GM12875 (cell line): ENCODE measurements around the gene BABAM2.

Experiments
- H3K4me3 ChIP-seq: one replicate; pipeline ENCODE4 v1.5.1; 2011; ENCODE audit warnings: low read depth, low read length, control low read depth
- TF ChIP-seq, protein P1 (sequence below): IDR thresholded peaks from 2 replicates; pipeline ENCODE4 v1.5.1; 2011; ENCODE audit warnings: low read depth, mild to moderate bottlenecking, control low read depth, inconsistent platforms, low read length, moderate library complexity, borderline replicate concordance; ENCODE audit not compliant: insufficient read depth

BABAM2 gene

GRCh38 chr2:27988718-27989117 is 98.2 kb downstream of the BABAM2 start:
- H3K4me3 ChIP-seq: no peak overlapping the region
- TF ChIP-seq, protein P1, sequence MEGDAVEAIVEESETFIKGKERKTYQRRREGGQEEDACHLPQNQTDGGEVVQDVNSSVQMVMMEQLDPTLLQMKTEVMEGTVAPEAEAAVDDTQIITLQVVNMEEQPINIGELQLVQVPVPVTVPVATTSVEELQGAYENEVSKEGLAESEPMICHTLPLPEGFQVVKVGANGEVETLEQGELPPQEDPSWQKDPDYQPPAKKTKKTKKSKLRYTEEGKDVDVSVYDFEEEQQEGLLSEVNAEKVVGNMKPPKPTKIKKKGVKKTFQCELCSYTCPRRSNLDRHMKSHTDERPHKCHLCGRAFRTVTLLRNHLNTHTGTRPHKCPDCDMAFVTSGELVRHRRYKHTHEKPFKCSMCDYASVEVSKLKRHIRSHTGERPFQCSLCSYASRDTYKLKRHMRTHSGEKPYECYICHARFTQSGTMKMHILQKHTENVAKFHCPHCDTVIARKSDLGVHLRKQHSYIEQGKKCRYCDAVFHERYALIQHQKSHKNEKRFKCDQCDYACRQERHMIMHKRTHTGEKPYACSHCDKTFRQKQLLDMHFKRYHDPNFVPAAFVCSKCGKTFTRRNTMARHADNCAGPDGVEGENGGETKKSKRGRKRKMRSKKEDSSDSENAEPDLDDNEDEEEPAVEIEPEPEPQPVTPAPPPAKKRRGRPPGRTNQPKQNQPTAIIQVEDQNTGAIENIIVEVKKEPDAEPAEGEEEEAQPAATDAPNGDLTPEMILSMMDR: no peak

- H3K4me3 ChIP-seq: no peak overlapping the region
- TF ChIP-seq, protein P1: no peak
Observed at GRCh38 chr2:27989149-27989548, 98.6 kb downstream of the BABAM2 start.

- no peak overlapping the region for H3K4me3 ChIP-seq
- TF ChIP-seq, protein P1: no peak
Observed at GRCh38 chr2:27990030-27990590, 99.6 kb downstream of the BABAM2 start.

GRCh38 chr2:27991146-27991545 is 100.6 kb downstream of the BABAM2 start:
- TF ChIP-seq, protein P1: no peak
- no peak overlapping the region for H3K4me3 ChIP-seq

DNA sequence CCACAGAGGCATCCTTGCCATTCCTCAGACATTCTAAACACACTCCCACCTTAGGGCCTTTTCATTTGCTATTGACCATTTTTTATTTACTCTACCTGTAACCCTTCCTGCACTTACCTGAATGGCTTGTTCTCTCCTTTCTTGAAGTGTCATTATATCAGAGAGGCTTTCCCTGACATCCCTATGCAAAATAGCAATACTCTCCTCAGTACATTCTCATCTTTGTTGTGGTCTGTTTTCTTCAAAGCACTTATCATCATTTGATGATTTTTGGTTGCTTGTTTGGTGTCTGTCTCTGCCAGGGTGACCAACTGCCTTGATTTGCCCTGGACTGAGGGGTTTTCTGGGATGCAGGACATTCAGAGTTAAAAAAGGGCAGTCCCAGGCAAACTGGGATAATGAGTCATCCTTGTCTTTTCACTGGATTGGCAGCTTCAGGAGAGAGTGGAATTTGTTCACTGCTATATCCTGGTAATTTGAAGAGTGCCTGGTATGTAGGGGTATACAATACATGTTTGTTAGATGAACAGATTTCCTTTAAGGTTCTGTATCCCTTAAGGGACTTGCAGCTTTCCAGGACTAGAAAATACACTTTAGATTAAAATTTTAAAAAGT is 102.4 kb downstream of the BABAM2 start:
- H3K4me3 ChIP-seq: no peak overlapping the region
- TF ChIP-seq, protein P1: no peak

- TF ChIP-seq, protein P1: no peak
- H3K4me3 ChIP-seq: no peak overlapping the region
Observed at GRCh38 chr2:27993402-27993787, 102.9 kb downstream of the BABAM2 start.
